A673 (cell line): ENCODE data around the gene RTN4RL1. TPM values are rescaled to one million over a fixed set of nuclear protein-coding genes. Genes with fewer than 3 reads are reported as not detected.

ENCODE experiments used
- BruUV-seq: library from RNA; stranded (reverse); fragments of 400-500 nt; replicated peaks from 2 replicates; lab custom pipeline; 2021; lab: Mats Ljungman, UMichigan
- CTCF ChIA-PET: fragments of 300-600 bp; sonication (Branson Sonifier 250); formaldehyde crosslinking; loops from one replicate; lab custom pipeline; 2022; ENCODE audit warnings: antibody characterized with exemption; lab: Charles Lee
- POLR2A ChIA-PET: fragments of 300-600 bp; sonication (Branson Sonifier 250); formaldehyde crosslinking; loops from one replicate; lab custom pipeline; 2022; ENCODE audit warnings: antibody characterized with exemption; ENCODE audit not compliant: low non-redundant PET; lab: Charles Lee
- DNase-seq: peaks from one replicate; pipeline ENCODE4 v3.0.0-alpha.2; 2015; ENCODE audit warnings: low spot score
- H3K27ac ChIP-seq: fragments of 200-600 bp; sonication (generic); 2 replicates; pipeline ENCODE4 v1.5.1; 2016; ENCODE audit warnings: mixed run types, low read depth, mild to moderate bottlenecking, mixed read lengths, antibody characterized with exemption, low read length; ENCODE audit not compliant: poor library complexity, severe bottlenecking
- H3K27me3 ChIP-seq: fragments of 200-600 bp; sonication (generic); replicated peaks from 2 replicates; pipeline ENCODE4 v1.6.1; 2017; ENCODE audit warnings: mixed run types, low read depth, mild to moderate bottlenecking, mixed read lengths, antibody characterized with exemption, low read length; ENCODE audit not compliant: insufficient read depth, poor library complexity
- H3K36me3 ChIP-seq: fragments of 200-600 bp; sonication (generic); 2 replicates; pipeline ENCODE4 v1.6.1; 2016; ENCODE audit warnings: mixed run types, mild to moderate bottlenecking, mixed read lengths, antibody characterized with exemption, low read length; ENCODE audit not compliant: insufficient read depth, poor library complexity, severe bottlenecking
- H3K4me1 ChIP-seq: fragments of 200-600 bp; sonication (generic); 2 replicates; pipeline ENCODE4 v1.6.1; 2017; ENCODE audit warnings: mixed run types, mild to moderate bottlenecking, mixed read lengths, antibody characterized with exemption, low read length; ENCODE audit not compliant: insufficient read depth, poor library complexity, severe bottlenecking
- H3K4me3 ChIP-seq: fragments of 200-600 bp; sonication (generic); 2 replicates; pipeline ENCODE4 v1.5.1; 2016; ENCODE audit warnings: low read depth, mixed run types, mild to moderate bottlenecking, mixed read lengths, low read length; ENCODE audit not compliant: poor library complexity, severe bottlenecking
- H3K9me3 ChIP-seq: fragments of 200-600 bp; sonication (generic); 2 replicates; pipeline ENCODE4 v1.6.1; 2016; ENCODE audit warnings: mixed run types, low read depth, mild to moderate bottlenecking, mixed read lengths, antibody characterized with exemption, low read length; ENCODE audit not compliant: poor library complexity, severe bottlenecking
- CTCF ChIP-seq: fragments of 300-800, 200-600 bp; sonication (generic); conservative IDR thresholded peaks from 2 replicates; pipeline ENCODE4 v1.5.1; 2017; ENCODE audit warnings: low read depth, mild to moderate bottlenecking, antibody characterized with exemption, low read length, moderate library complexity, mixed read lengths
- EZH2 ChIP-seq: fragments of 200-600 bp; sonication (generic); IDR thresholded peaks from 2 replicates; pipeline ENCODE4 v1.6.1; 2017; ENCODE audit warnings: borderline replicate concordance, low read depth, mild to moderate bottlenecking, mixed read lengths, antibody characterized with exemption, low read length; ENCODE audit not compliant: poor library complexity, severe bottlenecking
- intact Hi-C: fragments of 100-400 bp; cut with micrococcal nuclease; formaldehyde crosslinking; loops from one replicate; pipeline ENCODE4 v1.10.0; 2022; ENCODE audit not compliant: unreplicated experiment
- total RNA-seq: library from RNA; stranded (reverse); gene quantifications from 2 replicates; pipeline ENCODE4 v1.2.3, GENCODE V29; 2021

RTN4RL1 gene
- total RNA-seq, 1 experiment from 2014 or later, result 0.80 TPM

- intact Hi-C loops, result no loop called here
- no peaks in the 10 kb centered on the region for H3K9me3 ChIP-seq
- H3K27me3 ChIP-seq, result no peaks in the 10 kb centered on the region
- H3K4me3 ChIP-seq, result no peak overlapping the region
- DNase-seq, result no peak
- H3K27ac ChIP-seq, result no peak overlapping the region
- peaks cover 22% of the 10 kb centered on the region for H3K4me1 ChIP-seq
- TF ChIP-seq EZH2, result no peak
- TF ChIP-seq CTCF, result no peak
- peaks cover 26% of the 10 kb centered on the region for H3K36me3 ChIP-seq
- BruUV-seq, result no TSS peak
- POLR2A ChIA-PET, result no interaction called here
- CTCF ChIA-PET, result no interaction called here
These were observed 42.9 kb upstream of the RTN4RL1 start for GRCh38 chr17:2068031-2068518.

- H3K36me3 ChIP-seq, result peaks cover 26% of the 10 kb centered on the region
- POLR2A ChIA-PET, result interaction anchor here (0.6 kb wide), 1 partner anchor 164 kb away, joined by 5 read pairs; no protein-coding TSS in a partner anchor
- no peaks in the 10 kb centered on the region for H3K9me3 ChIP-seq
- peaks cover 26% of the 10 kb centered on the region for H3K4me1 ChIP-seq
- peak overlapping the region; percentile 7 for H3K27ac ChIP-seq
- BruUV-seq, result no TSS peak
- CTCF ChIA-PET, result no interaction called here
- intact Hi-C loops, result no loop called here
- DNase-seq, result no peak
- H3K4me3 ChIP-seq, result no peak overlapping the region
- TF ChIP-seq CTCF, result no peak
- TF ChIP-seq EZH2, result no peak
- H3K27me3 ChIP-seq, result no peaks in the 10 kb centered on the region
These were observed 42.5 kb upstream of the RTN4RL1 start for GRCh38 chr17:2067608-2068024.

- intact Hi-C loops, result no loop called here
- DNase-seq, result no peak
- H3K27me3 ChIP-seq, result no peaks in the 10 kb centered on the region
- no peaks in the 10 kb centered on the region for H3K9me3 ChIP-seq
- ChIA-PET CTCF (no interaction called here), POLR2A (interaction anchor here (0.6 kb wide), 2 partner anchors 75 to 165 kb away, joined by 3 to 5 read pairs; no protein-coding TSS in a partner anchor)
- no peak overlapping the region for H3K4me3 ChIP-seq
- H3K4me1 ChIP-seq, result peaks cover 30% of the 10 kb centered on the region
- peaks cover 21% of the 10 kb centered on the region for H3K36me3 ChIP-seq
- peak overlapping the region; percentile 7 for H3K27ac ChIP-seq
- no TSS peak for BruUV-seq
- no peak for TF ChIP-seq CTCF
- no peak for TF ChIP-seq EZH2
These were observed 42.0 kb upstream of the RTN4RL1 start for GRCh38 chr17:2067048-2067561.
